Measurements from ENCODE around the gene EFNA5.

The EFNA5 gene

GRCh38 chr5:107619781-107620180 is 51.0 kb downstream of the EFNA5 start:
- no peak for DNase-seq (ENCODE audit: low read depth in 2 of 2)
- H3K4me3 ChIP-seq (replicated peaks in 1 of 2; ENCODE audit: low read depth in 2 of 2, low read length in 2 of 2): no peak overlapping the region
- TF ChIP-seq, protein P1, sequence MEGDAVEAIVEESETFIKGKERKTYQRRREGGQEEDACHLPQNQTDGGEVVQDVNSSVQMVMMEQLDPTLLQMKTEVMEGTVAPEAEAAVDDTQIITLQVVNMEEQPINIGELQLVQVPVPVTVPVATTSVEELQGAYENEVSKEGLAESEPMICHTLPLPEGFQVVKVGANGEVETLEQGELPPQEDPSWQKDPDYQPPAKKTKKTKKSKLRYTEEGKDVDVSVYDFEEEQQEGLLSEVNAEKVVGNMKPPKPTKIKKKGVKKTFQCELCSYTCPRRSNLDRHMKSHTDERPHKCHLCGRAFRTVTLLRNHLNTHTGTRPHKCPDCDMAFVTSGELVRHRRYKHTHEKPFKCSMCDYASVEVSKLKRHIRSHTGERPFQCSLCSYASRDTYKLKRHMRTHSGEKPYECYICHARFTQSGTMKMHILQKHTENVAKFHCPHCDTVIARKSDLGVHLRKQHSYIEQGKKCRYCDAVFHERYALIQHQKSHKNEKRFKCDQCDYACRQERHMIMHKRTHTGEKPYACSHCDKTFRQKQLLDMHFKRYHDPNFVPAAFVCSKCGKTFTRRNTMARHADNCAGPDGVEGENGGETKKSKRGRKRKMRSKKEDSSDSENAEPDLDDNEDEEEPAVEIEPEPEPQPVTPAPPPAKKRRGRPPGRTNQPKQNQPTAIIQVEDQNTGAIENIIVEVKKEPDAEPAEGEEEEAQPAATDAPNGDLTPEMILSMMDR (IDR thresholded peaks at IDR 0.05; ENCODE audit: low read depth, low read length): no peak

DNA sequence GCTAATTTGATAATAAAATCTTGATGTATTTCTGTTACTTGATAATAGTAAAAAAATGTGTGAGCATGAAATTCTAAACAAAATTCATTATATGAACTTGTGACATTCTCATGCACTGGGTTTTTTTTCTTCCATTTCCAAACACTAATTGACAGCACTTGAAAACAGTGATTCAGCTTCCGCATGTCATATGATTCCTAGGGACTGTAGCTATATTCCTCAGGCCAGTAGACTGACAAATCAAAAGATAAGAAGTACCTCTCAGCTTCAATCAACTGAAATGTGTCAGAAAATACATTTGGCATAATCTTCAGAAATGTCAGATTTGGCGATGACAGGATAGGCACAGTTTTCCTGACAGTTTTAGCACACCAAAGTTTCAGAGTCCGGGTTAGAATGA is 52.5 kb downstream of the EFNA5 start:
- no peak overlapping the region for H3K4me3 ChIP-seq (replicated peaks in 1 of 2; ENCODE audit: low read depth in 2 of 2, low read length in 2 of 2)
- peak; percentile 11 to 17 for DNase-seq (ENCODE audit: low read depth in 2 of 2)
- TF ChIP-seq, protein P1 (IDR thresholded peaks at IDR 0.05; ENCODE audit: low read depth, low read length): no peak

DNA sequence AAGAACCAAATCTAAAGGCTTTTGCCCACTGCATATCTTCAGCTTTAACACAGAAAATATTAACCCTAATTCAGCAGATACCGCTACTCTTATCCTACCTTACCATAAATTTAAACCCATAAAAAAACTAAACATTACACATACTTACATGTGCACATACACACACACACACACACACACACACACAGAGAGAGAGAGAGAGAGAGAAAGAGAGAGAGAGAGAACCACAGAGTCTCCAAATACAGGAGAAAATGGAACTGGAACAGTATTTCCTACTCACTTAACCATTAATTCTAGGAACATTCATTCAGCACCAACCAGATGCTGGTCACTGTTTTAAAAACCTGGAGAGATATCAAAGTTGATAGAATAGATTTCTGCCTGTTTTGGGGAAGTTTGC is 53.7 kb downstream of the EFNA5 start:
- TF ChIP-seq, protein P1 (IDR thresholded peaks at IDR 0.05; ENCODE audit: low read depth, low read length): no peak
- no peak overlapping the region for H3K4me3 ChIP-seq (replicated peaks in 1 of 2; ENCODE audit: low read depth in 2 of 2, low read length in 2 of 2)
- DNase-seq (ENCODE audit: low read depth in 2 of 2): no peak

- no peak for DNase-seq (ENCODE audit: low read depth in 2 of 2)
- TF ChIP-seq, protein P1 (IDR thresholded peaks at IDR 0.05; ENCODE audit: low read depth, low read length): no peak
- no peak overlapping the region for H3K4me3 ChIP-seq (replicated peaks in 1 of 2; ENCODE audit: low read depth in 2 of 2, low read length in 2 of 2)
Measured at GRCh38 chr5:107616213-107616612, 54.5 kb downstream of the EFNA5 start.

DNA sequence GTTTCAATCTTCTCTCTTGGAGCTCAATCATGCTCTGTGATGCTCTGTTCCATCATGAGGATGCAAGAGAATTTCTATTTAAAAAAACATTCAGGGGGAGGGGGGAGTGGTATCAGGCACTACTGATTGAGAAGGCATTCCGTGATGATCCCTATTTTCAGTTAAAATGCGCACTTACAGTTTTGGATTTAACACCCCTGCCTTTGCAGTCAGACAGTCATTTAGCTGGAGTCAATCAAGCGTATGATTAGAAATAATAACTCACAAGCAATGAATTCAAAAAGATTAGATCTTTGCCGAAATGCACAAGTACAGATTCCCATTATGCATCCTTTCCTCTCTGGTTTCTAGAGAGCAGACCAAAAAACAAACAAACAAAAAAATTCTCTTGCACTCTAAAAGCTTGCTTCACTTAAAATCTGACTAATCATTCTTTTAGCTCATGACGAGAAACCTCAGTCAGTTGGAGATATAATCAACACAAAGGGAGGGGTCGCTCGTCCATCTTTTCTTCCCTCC is 55.4 kb downstream of the EFNA5 start:
- H3K4me3 ChIP-seq (replicated peaks in 1 of 2; ENCODE audit: low read depth in 2 of 2, low read length in 2 of 2): no peak overlapping the region
- peak; percentile 26 to 43 for DNase-seq (ENCODE audit: low read depth in 2 of 2)
- TF ChIP-seq, protein P1 (IDR thresholded peaks at IDR 0.05; ENCODE audit: low read depth, low read length): no peak

DNA sequence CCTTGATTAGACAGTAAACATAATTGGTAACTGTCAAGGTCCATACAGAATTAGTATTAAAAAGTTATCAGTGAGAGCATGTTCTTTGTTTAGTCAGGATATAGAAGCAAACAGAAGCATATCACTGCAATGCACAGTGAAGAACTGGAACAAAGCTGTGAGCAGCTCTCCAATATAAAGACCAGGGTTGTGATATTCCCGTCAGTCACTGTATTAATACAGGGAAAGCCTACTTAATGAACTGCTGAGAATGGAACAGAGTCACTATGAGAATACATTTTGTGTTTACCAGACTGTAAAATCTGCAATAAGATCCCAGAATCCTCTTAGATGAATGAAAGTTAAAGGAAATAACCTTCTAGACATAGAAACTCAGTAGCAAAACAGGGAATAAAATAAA is 58.2 kb downstream of the EFNA5 start:
- TF ChIP-seq, protein P1 (IDR thresholded peaks at IDR 0.05; ENCODE audit: low read depth, low read length): no peak
- no peak overlapping the region for H3K4me3 ChIP-seq (replicated peaks in 1 of 2; ENCODE audit: low read depth in 2 of 2, low read length in 2 of 2)
- no peak for DNase-seq (ENCODE audit: low read depth in 2 of 2)

DNA sequence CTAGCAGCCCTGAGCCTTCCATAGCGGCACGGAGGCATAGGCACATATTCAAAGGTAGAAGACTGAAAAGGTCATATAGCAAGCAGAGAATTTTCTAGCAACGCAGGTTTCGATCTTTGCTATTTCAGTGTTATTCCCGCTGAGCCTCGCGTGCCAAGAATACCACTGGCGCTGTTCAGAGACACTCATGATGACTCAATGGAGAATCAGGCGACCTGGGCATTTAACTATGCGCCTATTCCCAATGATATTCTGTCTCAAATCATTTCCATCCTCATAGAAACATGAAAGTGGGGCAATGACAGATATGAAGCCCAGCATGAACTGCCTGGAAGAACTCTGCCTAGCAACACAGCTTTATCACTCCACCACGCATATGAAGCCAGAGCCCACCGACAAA is 59.9 kb downstream of the EFNA5 start:
- no peak for DNase-seq (ENCODE audit: low read depth in 2 of 2)
- H3K4me3 ChIP-seq (replicated peaks in 1 of 2; ENCODE audit: low read depth in 2 of 2, low read length in 2 of 2): no peak overlapping the region
- TF ChIP-seq, protein P1 (IDR thresholded peaks at IDR 0.05; ENCODE audit: low read depth, low read length): no peak
